ENCODE data around the gene HEG1.

- TF ChIP-seq POLR2A (IDR thresholded peaks at IDR 0.05) (no peak), CTCF (IDR thresholded peaks at IDR 0.05) (no peak)
These were observed 86.6 kb downstream of the HEG1 start for GRCh38 chr3:124969190-124969589.
